ENCODE data around the gene MPI.

Gene MPI

GRCh38 chr15:74889883-74890664 lies at the start of gene MPI:
TSS of gene MPI (plus strand) at chr15:74890042. CDS start at chr15:74890074, 32 bp downstream.
- no peak for DNase-seq (ENCODE audit: low read depth)

- DNase-seq (ENCODE audit: low read depth), result peak; percentile 58
These were observed 48.7 kb upstream of the MPI start for GRCh38 chr15:74840851-74841775.

GRCh38 chr15:74841891-74842373 lies 47.9 kb upstream of the MPI start:
- no peak for DNase-seq (ENCODE audit: low read depth)

DNA sequence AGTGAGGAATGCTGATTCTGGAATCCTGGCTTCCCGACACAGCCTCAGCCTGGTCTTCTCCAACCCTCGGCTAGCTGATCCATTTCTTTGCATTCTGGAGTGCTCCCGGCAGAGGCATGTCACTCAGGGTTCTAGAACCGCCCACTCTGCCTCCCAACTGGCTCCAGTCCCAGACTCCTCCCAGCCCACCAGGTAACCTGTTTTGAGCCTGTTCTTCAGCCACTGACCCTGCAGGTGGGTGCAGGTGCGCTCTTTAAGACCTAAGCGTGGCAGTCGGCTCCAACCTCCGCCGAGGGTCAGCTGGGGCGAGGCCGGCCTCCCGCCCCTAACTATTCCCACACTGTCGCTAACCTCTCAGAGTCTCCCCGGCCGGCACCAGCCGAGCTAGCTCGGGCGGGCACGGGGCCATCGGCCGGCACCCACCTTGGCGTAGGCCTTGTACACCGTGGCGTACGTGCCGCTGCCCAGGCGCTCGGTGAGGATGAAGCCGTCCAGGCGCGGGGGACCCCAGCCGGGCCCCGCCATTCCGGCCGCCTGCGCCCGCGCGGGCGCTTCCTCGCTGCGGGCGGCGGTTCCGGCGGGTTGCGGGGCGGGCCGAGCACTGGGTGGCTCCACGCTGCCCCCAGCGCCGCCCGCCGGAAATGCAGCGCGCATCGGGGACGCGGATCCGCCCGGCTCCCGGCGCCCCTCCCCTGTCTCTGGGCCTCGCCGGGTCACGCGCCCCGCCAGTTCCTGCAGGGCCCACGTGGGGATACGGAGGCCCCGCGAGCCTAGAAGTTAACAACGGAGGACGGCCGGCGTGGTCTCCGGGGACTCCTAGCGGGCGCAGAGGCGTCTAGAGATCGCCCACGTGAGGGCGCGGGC lies 47.0 kb upstream of the MPI start, which contains the start of gene ULK3:
Gene ULK3 (minus strand): TSS at position 576 of the 864 bp plus-strand sequence. CDS start 51 bp downstream, at position 525.
- peak; percentile 88 for DNase-seq (ENCODE audit: low read depth)

- no peak for DNase-seq (ENCODE audit: low read depth)
These were observed 46.4 kb upstream of the MPI start for GRCh38 chr15:74843445-74843828.

- peak; percentile 95 for DNase-seq (ENCODE audit: low read depth)
These were observed 45.9 kb upstream of the MPI start for GRCh38 chr15:74843891-74844299.

DNA sequence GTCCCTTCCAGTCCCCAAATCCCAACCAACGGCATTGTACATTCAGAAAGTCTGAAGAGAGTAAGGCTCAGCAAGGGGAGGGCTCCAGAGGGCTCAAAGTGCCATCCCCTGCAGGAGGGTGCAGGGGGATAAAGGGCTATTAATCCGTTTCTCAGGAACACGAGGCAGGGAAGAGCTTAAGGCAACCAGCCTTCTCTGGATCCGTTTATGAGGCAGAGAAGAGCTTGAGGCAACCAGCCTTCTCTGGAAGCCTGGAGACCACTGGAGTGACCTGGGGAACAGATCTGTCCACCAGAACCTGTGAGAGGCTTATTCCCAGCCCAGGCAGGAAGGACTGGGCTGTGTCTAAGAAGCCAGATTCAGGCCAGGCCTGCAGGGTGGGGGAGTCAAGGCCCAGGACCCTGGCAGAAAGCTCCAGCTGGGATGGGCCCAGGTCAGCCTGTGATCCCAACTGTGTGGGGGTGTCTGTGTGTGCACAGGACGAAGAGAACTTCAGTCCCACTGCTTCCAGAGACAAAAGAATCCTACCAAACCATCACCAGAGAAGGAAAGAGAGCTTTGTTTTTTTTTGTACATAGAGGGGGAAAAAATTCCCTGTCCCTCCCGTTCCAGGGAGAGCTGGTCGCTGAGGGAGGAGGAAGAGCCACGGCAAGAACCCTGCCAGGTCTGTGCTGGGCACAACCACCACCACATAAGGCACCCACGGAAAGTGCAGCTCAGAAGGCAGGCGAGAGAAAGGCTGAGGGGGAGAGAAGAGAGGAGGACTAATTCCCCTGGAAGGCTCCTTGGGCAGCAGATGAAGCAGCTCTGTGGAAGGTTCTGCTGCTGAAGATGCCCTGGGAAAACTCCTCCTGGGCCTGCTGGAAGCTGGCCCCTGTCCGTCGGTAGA lies 45.3 kb upstream of the MPI start:
- no peak for DNase-seq (ENCODE audit: low read depth)

GRCh38 chr15:74845208-74845568 lies 44.7 kb upstream of the MPI start:
- DNase-seq (ENCODE audit: low read depth), result peak; percentile 58

- DNase-seq (ENCODE audit: low read depth), result no peak
These were observed 44.3 kb upstream of the MPI start for GRCh38 chr15:74845581-74845980.

DNA sequence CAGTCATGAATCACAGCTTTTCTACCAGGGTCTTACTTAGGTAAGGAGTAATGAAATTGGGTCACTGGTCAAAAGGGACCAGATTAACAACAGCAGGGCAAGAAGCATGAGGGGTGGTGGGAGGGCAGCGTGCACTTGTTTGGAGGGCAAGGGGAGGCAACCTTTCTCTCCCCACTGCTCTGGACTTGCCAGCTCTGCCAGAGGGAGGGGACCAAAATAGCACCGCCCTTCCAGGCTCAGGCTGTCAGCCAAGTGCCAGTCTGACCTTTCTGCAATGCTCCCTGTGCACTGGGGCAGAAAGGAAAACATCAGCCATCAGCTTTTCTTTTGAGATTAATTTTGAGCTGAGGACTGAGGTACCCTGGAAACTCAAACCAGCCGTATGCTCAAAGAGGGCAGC lies 42.4 kb upstream of the MPI start:
- no peak for DNase-seq (ENCODE audit: low read depth)

DNA sequence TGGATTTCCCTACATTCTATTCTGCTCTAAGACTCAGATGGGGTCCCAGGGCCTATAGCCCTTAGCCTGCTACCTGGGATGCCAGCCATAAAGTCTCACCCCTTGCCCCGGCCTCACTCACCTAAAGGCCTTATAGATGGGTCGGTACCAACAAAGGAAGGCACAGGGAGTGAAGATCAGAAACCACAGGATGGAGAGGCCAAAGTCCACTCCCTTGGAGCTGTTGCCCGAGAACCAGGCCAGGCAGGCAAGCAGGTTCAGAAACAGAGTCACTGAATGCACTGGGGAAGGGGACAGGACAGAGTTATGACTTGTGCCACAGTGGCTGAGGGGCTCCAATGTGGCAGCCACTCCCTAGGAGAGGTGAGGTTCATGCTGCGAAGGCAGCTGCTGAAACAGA lies 39.4 kb upstream of the MPI start:
- DNase-seq (ENCODE audit: low read depth), result no peak

DNA sequence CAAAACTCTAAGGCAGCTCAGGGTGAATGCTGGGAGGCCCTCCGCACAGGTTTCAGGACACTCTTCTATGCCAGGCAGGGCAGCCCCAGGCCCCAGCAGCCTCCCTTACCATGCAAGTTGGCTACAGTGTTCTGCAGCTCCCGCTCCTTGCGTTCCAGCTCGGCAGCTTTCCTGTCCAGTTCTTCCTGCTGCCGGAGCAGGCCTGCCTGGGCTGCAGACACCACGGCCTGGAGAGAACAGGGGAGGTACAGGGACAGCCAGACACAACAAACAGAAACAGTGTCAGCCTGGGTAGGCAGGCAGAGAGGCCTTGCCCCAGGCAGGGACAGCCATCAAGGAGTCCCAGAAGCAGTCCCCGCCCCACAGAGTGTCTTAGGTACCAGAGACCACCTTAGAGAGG lies 37.9 kb upstream of the MPI start:
- no peak for DNase-seq (ENCODE audit: low read depth)

DNA sequence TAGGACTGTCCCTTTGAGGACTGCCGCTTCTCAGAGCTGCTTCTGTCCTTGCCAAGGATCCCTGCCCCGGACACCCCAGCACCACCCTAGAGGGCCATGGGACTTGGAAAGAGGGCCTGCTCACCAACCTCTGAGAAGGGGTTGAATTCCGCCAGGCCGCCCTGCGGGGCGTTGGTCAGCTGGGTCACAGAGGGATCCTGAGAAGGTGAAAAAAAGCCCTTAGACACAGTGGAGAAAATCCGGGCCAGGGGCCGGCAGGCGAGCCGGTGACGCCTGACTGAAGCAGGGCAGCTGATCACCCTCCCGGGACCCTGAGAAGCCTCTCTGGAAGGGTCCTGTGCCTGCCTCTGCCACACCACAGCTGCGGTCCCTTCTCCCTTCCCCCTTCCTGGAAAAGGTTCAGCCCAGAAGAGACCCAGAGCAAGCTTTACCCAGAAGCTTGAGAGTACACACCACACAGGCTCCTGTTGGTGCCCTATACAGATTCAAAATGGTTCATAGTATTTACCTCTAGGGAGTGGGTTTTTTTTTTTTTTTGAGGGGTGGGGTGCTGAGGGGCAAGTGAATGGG lies 35.3 kb upstream of the MPI start:
- no peak for DNase-seq (ENCODE audit: low read depth)

DNA sequence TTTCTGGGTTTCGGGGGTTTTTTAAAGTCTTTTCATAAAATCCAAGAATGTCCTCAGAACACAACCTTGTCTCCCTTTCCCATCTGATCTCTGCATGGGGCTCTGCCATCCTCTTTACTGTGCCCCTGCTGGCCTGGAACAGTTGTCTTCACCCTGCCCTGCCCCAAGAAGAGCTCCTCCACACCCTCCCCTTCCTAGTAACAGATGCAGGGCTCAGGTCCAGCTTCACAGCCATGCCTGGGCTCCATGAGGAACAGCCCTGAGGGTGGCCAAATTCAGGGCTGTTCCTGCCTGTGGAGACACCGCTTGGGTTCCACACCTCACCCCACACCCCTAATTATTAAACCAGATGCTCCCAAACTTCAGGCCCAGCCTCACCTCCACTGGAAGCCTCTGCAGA lies 34.0 kb upstream of the MPI start:
- DNase-seq (ENCODE audit: low read depth), result no peak

DNA sequence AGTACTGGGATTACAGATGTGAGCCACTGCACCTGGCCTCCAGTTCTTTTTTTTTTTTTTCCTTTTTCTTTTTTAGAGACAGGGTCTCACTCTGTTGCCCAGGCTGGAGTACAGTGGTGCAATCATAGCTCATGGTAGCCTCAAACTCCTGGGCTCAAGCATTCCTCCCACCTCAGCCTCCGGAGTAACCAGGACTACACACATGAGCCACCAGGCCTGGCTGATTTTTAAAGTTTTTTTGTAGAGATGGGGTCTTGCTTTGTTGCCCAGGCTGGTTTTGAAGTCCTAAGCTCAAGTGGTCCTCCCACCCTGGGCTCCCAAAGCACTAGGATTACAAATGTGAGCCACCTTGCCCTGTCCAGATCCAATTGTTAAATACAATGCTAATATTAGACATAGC lies 33.3 kb upstream of the MPI start:
- DNase-seq (ENCODE audit: low read depth), result no peak

- DNase-seq (ENCODE audit: low read depth), result no peak
These were observed 32.7 kb upstream of the MPI start for GRCh38 chr15:74857082-74857655.

DNA sequence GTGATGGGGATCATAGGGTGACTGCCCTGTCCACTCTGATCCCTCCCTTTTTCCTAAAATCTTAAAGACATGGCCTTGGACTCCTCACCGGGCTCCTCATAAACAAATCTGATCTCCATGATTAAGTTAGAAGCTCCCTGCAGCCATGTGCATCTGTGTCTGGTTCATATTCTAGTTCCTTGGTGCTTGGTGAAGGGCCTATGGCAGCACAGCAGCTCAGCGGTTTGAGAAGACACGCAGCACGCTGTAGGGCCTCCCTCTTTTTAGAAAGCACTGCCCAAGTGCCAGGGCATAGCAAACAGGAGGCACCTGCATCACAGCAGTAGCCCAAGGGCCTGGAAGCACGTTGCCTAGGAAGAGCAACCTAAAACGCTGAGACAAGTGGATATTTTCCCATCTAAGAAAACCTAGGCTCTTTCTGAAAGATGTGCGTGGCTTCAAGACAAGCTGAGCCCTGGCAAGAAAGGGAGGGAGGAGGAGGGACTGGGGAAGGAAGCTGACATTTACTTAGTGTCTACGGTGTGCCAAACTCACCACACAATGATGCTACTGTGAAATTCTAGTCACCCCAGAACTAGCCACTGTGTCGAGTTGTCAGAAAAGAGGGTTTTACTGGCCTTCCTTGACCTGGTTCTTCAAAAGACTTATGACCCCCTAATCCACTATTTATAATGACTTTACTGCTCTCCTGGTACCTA lies 32.0 kb upstream of the MPI start:
- DNase-seq (ENCODE audit: low read depth), result no peak

- DNase-seq (ENCODE audit: low read depth), result no peak
These were observed 31.5 kb upstream of the MPI start for GRCh38 chr15:74858369-74858740.

DNA sequence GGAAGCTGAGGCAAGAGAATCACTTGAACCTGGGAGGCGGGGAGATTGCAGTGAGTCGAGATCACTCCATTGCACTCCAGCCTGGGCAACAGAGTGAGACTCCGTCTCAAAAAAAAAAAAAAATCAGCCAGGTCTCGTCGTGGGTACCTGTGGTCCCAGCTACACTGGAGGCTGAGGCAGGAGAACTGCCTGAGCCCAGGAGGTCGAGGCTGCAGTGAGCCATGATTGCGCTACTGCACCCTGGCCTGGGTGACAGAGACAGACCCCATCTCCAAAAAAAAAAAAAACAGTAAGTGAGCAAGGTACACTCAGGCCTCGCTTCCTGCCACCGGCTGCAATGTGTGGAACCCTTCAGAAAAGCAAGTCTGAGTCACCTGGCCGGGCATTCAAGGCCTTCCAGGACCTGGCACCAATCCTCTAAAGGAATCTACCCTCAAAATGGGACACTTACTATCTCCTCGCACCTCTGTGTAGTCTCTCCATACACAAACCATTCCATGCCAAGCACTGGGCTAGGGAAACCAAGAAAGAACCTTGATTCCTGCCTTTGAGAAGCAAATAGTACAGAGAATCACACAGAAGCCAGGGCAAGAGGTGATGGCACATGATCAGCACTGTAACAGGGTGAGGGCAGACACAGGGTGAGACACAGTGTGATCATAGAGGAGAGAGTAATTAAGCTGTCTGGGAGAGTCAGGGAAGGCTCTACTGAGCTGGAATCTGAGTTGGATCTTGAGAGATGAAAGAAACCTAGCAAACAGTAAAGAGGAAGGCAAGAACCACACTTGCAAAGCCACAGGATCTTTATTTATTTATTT lies 26.4 kb upstream of the MPI start:
- DNase-seq (ENCODE audit: low read depth), result no peak

Data from CMK (cell line).